Activated T-cell treated with anti-CD3 and anti-CD28 coated beads, Interleukin-2, amount 50 U/mL, for 72 hours (primary cell): ENCODE measurements around the gene DYNLT2. TPM values are rescaled to one million over a fixed set of nuclear protein-coding genes. Genes with fewer than 3 reads are reported as not detected.

ENCODE experiments used
- ATAC-seq, 2 donors: fragments of 150-1000 bp; cut with Tn5 transposase; replicated peaks in 1 of 2; 2 replicates each; pipeline ENCODE4 v1.10.0; 2021; ENCODE audit warnings: moderate library complexity in 2 of 2, mild to moderate bottlenecking in 1 of 2
- DNase-seq, 2 donors: peaks; one replicate each; pipeline ENCODE4 v3.0.0; 2021 to 2022; ENCODE audit warnings: mixed read lengths in 1 of 2
- H3K27ac Mint-ChIP-seq: one replicate; pipeline ENCODE4 v1.8.0; 2022; ENCODE audit warnings: mild to moderate bottlenecking, moderate library complexity, mixed read lengths
- H3K27me3 Mint-ChIP-seq: one replicate; pipeline ENCODE4 v1.8.0; 2022; ENCODE audit warnings: low read depth, mixed read lengths
- H3K36me3 Mint-ChIP-seq, 2 donors: one replicate each; pipeline ENCODE4 v1.8.0; 2022; ENCODE audit warnings: mixed read lengths in 2 of 2, mild to moderate bottlenecking in 1 of 2; ENCODE audit not compliant: insufficient read depth in 2 of 2
- H3K4me1 Mint-ChIP-seq: one replicate; pipeline ENCODE4 v1.8.0; 2022; ENCODE audit warnings: low read depth, mixed read lengths
- H3K4me3 Mint-ChIP-seq, 2 donors: one replicate each; pipeline ENCODE4 v1.8.0; 2022; ENCODE audit warnings: mild to moderate bottlenecking in 2 of 2, mixed read lengths in 2 of 2, moderate library complexity in 2 of 2
- H3K9me3 Mint-ChIP-seq, 2 donors: one replicate each; pipeline ENCODE4 v1.8.0; 2022; ENCODE audit warnings: mixed read lengths in 2 of 2
- total RNA-seq, 2 donors: library from RNA; stranded (reverse); gene quantifications; one replicate each; pipeline ENCODE4 v1.2.3, GENCODE V29; 2022

DYNLT2 gene
- total RNA-seq, 2 donors from 2014 or later = 1.7 to 2.7 TPM

GRCh38 chr6:169789944-169790927 lies 38.9 kb upstream of the DYNLT2 start:
- H3K36me3 Mint-ChIP-seq = no peaks in the 10 kb centered on the region
- peak overlapping the region; percentile 88 to 93 for H3K4me3 Mint-ChIP-seq
- H3K27ac Mint-ChIP-seq = peak overlapping the region; percentile 47
- H3K4me1 Mint-ChIP-seq = peaks cover 26% of the 10 kb centered on the region
- peaks cover 29% of the 10 kb centered on the region for H3K27me3 Mint-ChIP-seq
- ATAC-seq (peak; percentile 96), DNase-seq (peak; percentile 78 to 82)
- H3K9me3 Mint-ChIP-seq = no peaks in the 10 kb centered on the region

GRCh38 chr6:169789146-169789943 lies 38.0 kb upstream of the DYNLT2 start:
- no peak for DNase-seq
- no peak for ATAC-seq
- H3K27me3 Mint-ChIP-seq = peaks cover 29% of the 10 kb centered on the region
- peak overlapping the region; percentile 88 to 93 for H3K4me3 Mint-ChIP-seq
- no peaks in the 10 kb centered on the region for H3K36me3 Mint-ChIP-seq
- no peak overlapping the region for H3K27ac Mint-ChIP-seq
- peaks cover 26% of the 10 kb centered on the region for H3K4me1 Mint-ChIP-seq
- H3K9me3 Mint-ChIP-seq = no peaks in the 10 kb centered on the region

DNA sequence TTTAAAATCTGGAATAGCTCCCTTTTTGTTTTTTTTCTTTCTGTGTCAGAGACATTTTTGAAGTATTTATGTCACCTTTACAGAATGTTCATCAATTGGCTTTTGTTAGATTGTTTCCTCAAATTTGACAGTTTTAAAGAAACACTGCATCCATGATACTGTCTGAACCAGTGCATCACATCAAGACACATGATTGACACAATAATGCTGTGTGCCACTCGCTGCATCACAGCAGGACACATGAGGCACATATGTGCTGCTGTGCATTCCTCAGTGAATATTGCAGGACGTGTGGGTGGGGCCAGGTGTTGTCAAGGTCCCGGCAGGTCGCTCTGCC lies 37.4 kb upstream of the DYNLT2 start:
- DNase-seq (no peak), ATAC-seq (no peak)
- Mint-ChIP-seq H3K36me3 (no peaks in the 10 kb centered on the region), H3K27ac (no peak overlapping the region), H3K4me1 (peaks cover 26% of the 10 kb centered on the region), H3K27me3 (peaks cover 29% of the 10 kb centered on the region), H3K9me3 (no peaks in the 10 kb centered on the region), H3K4me3 (peak overlapping the region in 1 of 2 donors; percentile 36)

DNA sequence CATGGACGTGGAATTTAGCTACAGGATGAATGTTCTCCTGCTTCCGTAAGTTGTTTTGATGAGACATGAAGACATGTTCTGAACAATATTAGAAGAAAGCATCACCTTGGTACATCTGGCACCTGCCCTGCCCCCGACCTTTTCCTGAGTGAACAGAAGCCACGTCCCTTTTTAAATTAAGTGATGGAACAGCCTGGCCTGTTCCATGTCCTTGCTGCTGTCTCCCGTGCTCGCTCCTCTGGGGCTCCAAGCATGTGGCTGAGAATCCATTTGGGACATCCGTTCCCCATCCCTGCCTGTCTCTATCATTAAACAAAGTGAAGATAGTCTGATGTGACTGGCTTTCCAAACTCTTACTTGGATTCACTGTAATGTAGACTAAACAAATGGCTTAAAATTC lies 36.4 kb upstream of the DYNLT2 start:
- H3K9me3 Mint-ChIP-seq = peaks cover 0 to under 1% of the 10 kb centered on the region in 2 donors
- H3K4me3 Mint-ChIP-seq = no peak overlapping the region
- H3K36me3 Mint-ChIP-seq = peaks cover 2 to 5% of the 10 kb centered on the region in 2 donors
- DNase-seq = no peak
- ATAC-seq = no peak
- no peak overlapping the region for H3K27ac Mint-ChIP-seq
- H3K27me3 Mint-ChIP-seq = peaks cover 20% of the 10 kb centered on the region
- peaks cover 26% of the 10 kb centered on the region for H3K4me1 Mint-ChIP-seq

GRCh38 chr6:169786349-169786748 lies 35.0 kb upstream of the DYNLT2 start:
- Mint-ChIP-seq H3K4me3 (no peak overlapping the region), H3K27me3 (peaks cover 8% of the 10 kb centered on the region), H3K9me3 (peaks cover 0 to 2% of the 10 kb centered on the region in 2 donors), H3K4me1 (peaks cover 23% of the 10 kb centered on the region), H3K27ac (no peak overlapping the region), H3K36me3 (peaks cover 6 to 9% of the 10 kb centered on the region in 2 donors)
- DNase-seq (no peak), ATAC-seq (no peak)

- Mint-ChIP-seq H3K9me3 (peaks cover 0 to 4% of the 10 kb centered on the region in 2 donors), H3K27ac (no peak overlapping the region), H3K4me1 (peaks cover 16% of the 10 kb centered on the region), H3K4me3 (no peak overlapping the region), H3K27me3 (peaks cover under 1% of the 10 kb centered on the region), H3K36me3 (peaks cover 9 to 12% of the 10 kb centered on the region in 2 donors)
- DNase-seq (no peak), ATAC-seq (no peak)
Observed at GRCh38 chr6:169785566-169785965, 34.2 kb upstream of the DYNLT2 start.

DNA sequence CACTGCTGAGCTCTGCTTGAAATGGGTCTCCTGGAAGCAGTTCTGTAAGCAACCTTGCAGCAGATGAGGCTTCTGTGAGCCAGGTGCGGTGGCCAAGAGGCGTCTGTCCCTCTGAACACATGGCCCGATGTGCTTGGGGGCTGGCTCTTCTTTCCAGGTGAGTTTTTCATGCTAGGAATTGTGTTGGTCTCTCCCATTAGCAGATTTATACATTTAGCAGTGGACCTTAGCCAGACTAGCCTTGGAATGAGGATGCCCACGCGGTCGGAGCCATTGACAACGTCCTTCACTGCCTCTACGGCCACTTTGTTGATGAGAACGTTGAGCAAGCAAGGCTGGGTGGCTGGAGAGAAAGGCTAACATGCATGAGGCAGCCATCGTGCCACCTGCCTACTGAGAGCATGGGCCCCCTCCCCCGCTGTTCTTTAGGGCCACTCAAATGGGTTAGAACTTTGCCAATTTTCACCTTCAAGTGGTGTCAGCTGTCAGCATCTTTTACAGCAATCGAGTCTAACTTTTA lies 33.5 kb upstream of the DYNLT2 start:
- H3K36me3 Mint-ChIP-seq = peaks cover 9 to 14% of the 10 kb centered on the region in 2 donors
- H3K4me3 Mint-ChIP-seq = no peak overlapping the region
- no peak overlapping the region for H3K27ac Mint-ChIP-seq
- H3K4me1 Mint-ChIP-seq = peaks cover 9% of the 10 kb centered on the region
- ATAC-seq (no peak), DNase-seq (no peak)
- no peaks in the 10 kb centered on the region for H3K27me3 Mint-ChIP-seq
- H3K9me3 Mint-ChIP-seq = peaks cover 0 to 4% of the 10 kb centered on the region in 2 donors

DNA sequence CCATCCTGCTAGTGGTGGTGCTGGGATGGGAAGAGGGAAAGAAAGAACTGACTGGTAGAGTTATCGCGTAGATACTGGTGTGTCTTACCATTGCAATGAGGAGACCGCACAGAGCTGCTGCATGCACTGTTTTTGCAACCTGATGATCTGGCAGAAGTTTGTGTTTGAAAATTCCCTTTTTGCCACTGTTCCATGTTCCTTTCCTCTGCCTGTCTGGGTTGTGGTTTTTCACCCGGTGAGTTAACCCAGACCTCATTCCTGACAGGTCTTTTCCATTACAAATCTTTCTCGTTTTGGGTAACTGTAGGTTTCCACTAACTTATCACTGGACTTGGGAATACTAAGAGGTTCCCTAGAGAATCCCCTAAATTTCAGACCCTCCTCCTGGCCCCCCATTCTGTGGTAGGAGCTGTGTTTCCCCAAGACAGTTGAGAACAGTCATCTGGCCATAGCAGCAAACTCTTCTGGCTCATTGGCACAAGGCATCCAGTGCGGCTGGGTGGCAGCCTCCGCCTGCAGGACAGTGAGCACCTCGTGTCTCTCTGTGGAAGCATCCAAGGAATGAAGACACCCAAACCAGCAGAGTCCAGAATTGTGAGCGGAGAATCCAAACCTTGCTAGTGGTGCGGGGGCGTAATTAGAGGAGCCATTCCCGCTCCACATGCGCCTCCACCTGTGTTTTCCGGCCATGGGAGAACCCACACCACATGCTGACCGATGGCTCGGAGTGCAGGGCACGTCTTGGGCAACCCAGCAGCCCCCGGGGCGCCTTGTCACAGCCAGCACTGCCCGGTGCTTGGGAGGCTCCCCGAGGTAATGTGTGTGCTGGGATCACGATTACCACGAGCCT lies 32.8 kb upstream of the DYNLT2 start:
- no peak overlapping the region for H3K27ac Mint-ChIP-seq

DNA sequence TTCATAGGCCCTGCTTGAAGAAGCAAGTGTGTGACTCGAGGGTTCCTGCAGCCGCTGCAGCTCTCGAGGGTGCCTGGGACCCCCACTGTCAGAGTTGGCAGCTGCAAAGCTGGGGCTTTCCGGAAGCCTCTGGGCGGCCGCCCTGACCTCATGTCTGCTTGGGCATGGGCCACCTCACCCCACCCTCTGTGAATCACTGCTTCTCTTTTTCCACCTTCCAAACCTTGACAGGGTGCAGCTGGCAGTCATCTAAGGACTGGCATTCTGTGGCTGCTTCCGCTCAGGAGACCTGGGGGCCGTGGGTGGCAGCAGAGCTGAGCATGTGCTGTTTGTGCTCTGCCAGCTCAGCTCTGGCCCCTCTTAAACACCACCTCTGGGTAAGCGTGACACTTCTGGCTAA lies 32.0 kb upstream of the DYNLT2 start:
- Mint-ChIP-seq H3K27ac (no peak overlapping the region), H3K27me3 (no peaks in the 10 kb centered on the region), H3K4me3 (no peak overlapping the region), H3K4me1 (no peaks in the 10 kb centered on the region), H3K36me3 (peaks cover 9 to 17% of the 10 kb centered on the region in 2 donors), H3K9me3 (peaks cover 0 to 4% of the 10 kb centered on the region in 2 donors)
- DNase-seq = no peak
- no peak for ATAC-seq

More for the DNA sequence above, 32.8 kb upstream of the DYNLT2 start:
- no peak for ATAC-seq
- DNase-seq = no peak
- peaks cover 4% of the 10 kb centered on the region for H3K4me1 Mint-ChIP-seq
- H3K4me3 Mint-ChIP-seq = no peak overlapping the region
- H3K9me3 Mint-ChIP-seq = peaks cover 0 to 4% of the 10 kb centered on the region in 2 donors
- peaks cover 9 to 15% of the 10 kb centered on the region in 2 donors for H3K36me3 Mint-ChIP-seq
- H3K27me3 Mint-ChIP-seq = no peaks in the 10 kb centered on the region

- Mint-ChIP-seq H3K27ac (no peak overlapping the region), H3K27me3 (no peaks in the 10 kb centered on the region), H3K4me1 (no peaks in the 10 kb centered on the region)
Observed at GRCh38 chr6:169782966-169783365, 31.6 kb upstream of the DYNLT2 start.

GRCh38 chr6:169780571-169781091 lies 29.3 kb upstream of the DYNLT2 start:
- peaks cover 0 to 4% of the 10 kb centered on the region in 2 donors for H3K9me3 Mint-ChIP-seq
- no peak overlapping the region for H3K27ac Mint-ChIP-seq
- H3K27me3 Mint-ChIP-seq = no peaks in the 10 kb centered on the region

More at GRCh38 chr6:169782966-169783365, 31.6 kb upstream of the DYNLT2 start:
- DNase-seq (no peak), ATAC-seq (no peak)
- no peak overlapping the region for H3K4me3 Mint-ChIP-seq
- H3K9me3 Mint-ChIP-seq = peaks cover 0 to 4% of the 10 kb centered on the region in 2 donors
- H3K36me3 Mint-ChIP-seq = peaks cover 9 to 17% of the 10 kb centered on the region in 2 donors

DNA sequence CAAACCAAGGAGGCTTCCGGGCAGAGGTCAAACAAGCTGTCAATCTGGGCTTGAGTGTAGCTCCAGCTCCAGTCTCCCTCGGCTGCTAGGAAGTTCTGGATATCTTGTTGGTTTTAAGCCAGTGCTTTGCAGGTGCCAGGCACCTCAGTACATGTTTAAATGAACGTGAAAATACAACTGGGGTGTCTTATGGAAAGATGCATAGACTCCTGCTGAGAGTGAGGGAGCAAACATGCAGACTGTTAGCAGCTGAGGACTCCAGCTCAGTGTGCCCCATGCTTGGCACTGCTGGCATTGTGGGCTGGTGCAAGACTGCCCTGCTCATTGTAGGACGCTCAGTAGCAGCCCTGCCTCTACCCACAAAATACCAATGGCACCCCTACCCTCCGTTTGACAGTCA lies 28.5 kb upstream of the DYNLT2 start:
- Mint-ChIP-seq H3K27ac (no peak overlapping the region), H3K27me3 (no peaks in the 10 kb centered on the region), H3K4me3 (no peak overlapping the region), H3K4me1 (no peaks in the 10 kb centered on the region), H3K9me3 (peaks cover 0 to 4% of the 10 kb centered on the region in 2 donors), H3K36me3 (peaks cover 11 to 17% of the 10 kb centered on the region in 2 donors)
- DNase-seq (no peak), ATAC-seq (no peak)

More at GRCh38 chr6:169780571-169781091, 29.3 kb upstream of the DYNLT2 start:
- Mint-ChIP-seq H3K4me1 (no peaks in the 10 kb centered on the region), H3K4me3 (no peak overlapping the region), H3K36me3 (peaks cover 11 to 17% of the 10 kb centered on the region in 2 donors)
- DNase-seq (no peak), ATAC-seq (no peak)
